Measurements from ENCODE around the gene ZNHIT3.
"Not testable (repeated sequence)": the region's sequence is repeated elsewhere in the genome, so short reads cannot be mapped to it uniquely, and the experiment has no call there.

ZNHIT3 gene

DNA sequence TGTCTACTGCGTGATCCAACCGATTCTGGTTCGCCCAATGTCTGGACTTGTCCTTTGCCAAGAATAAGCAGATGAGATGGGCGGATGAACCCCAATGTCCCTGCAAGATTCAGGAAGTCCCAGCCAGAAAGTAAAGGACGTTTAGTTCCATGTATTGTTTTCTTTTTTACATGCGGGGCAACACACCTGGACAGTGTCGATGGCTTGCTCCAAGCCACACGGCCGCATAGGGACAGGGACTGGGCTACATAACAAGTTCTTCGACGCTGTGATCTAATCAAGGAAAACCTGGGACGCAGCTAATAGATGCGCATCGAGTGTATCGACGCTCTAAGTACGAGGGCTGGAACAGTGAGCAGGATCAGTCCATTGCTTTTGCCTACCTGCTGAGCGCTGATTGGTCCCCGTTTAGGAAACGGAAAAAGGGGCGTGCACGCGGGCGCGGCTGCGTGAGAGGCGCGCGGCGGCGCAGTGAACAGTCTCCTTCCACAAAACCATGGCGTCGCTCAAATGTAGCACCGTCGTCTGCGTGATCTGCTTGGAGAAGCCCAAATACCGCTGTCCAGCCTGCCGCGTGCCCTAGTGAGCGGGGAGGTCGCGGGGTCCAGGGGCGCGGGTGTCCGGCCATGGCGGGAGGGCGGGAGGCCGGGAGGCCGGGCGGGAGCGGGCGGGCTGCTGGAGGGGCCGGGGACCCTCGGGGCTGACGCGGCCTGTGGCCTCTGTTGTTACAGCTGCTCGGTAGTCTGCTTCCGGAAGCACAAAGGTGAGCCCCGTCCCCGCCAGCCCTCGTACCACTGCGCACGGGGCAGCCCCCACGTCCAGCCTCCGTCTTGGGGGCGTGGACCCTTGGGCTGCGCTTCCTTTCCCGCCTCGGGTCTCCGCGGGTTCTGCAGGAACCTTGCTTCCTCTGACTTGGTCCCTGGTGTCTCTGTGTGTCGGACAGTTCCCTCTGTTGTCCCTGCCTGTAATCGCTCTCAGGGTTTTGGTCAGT lies at the start of gene ZNHIT3:
ZNHIT3 (plus strand) TSS at position 478 of the 991 bp plus-strand sequence; CDS start at position 497, 19 bp downstream.
- peak; percentile 82 for DNase-seq

- not testable (repeated sequence) for DNase-seq
These were observed 44.7 kb upstream of the ZNHIT3 start for GRCh38 chr17:36441792-36442191.

DNA sequence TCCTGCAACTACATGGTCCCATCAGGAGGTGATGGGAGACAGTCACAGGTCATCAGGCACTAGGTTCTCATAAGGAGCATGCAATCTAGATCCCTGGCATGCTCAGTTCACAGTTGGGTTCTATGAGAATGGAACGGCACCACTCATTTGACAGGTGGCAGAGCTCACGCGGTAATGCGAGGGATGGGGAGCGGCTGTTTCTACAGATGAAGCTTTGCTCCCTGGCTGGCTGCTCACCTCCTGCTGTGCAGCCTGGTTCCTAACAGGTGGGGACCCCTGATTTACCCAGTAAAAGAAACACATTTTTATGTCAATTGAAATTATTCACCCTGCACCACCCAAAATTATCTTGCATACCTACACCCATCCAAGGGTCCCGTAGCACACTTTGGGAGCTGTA lies 42.7 kb upstream of the ZNHIT3 start:
- no peak for DNase-seq

- DNase-seq, result not testable (repeated sequence)
These were observed 36.5 kb upstream of the ZNHIT3 start for GRCh38 chr17:36449997-36450396.

GRCh38 chr17:36452888-36453287 lies 33.6 kb upstream of the ZNHIT3 start:
- not testable (repeated sequence) for DNase-seq

GRCh38 chr17:36457701-36458100 lies 28.8 kb upstream of the ZNHIT3 start:
- DNase-seq, result not testable (repeated sequence)

GRCh38 chr17:36459045-36459444 lies 27.4 kb upstream of the ZNHIT3 start:
- no peak for DNase-seq

DNA sequence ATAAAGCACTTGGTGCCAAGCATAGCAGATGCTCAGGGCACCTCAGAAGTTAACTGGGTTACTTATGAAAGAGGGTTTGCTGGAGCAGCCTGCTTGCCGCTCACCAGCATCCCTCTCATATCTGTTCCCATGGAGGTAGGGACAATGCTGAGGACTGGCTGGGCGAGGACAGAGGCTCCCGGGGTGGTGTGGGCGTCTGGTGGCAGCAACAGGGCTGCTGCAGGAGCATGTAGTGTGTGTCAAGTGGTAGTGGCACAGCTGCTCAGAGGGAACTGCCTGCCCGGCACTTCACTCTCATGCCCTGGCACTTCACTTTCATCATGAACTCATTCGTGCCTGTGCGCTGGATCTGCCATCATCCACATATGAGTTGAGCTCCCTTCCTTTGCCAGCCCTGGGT lies 26.9 kb upstream of the ZNHIT3 start:
- no peak for DNase-seq

DNA sequence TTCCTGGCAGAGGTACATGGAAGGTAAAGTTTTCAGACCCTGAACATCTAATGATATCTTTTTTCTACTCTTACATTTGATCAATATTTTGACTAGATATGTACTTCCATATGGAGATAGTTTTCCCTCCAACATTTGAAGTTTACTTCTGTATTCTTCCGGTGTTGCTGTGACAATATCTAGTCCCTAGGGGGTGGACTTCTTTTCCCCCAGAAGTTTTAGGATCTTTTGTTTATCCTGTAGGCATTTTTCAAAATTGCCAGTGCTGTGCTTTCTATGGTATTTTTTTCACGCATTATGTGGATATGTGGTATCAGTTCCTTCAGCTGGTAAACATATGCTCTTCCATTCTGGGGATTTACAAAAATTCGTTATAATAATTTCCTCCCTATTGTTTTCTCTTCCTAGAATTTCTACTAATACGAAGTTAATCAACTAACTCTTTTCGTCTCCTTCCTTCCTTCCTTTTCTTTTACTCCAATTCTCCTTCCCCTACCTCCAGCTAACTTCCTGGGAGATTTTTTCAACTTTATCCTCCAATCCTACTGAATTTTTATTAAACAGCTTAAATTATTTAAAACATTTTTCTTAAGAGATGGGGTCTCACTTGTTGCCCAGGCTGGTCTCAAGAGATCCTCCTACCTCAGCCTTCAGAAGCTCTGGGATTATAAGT lies 26.1 kb upstream of the ZNHIT3 start:
- no peak for DNase-seq

DNA sequence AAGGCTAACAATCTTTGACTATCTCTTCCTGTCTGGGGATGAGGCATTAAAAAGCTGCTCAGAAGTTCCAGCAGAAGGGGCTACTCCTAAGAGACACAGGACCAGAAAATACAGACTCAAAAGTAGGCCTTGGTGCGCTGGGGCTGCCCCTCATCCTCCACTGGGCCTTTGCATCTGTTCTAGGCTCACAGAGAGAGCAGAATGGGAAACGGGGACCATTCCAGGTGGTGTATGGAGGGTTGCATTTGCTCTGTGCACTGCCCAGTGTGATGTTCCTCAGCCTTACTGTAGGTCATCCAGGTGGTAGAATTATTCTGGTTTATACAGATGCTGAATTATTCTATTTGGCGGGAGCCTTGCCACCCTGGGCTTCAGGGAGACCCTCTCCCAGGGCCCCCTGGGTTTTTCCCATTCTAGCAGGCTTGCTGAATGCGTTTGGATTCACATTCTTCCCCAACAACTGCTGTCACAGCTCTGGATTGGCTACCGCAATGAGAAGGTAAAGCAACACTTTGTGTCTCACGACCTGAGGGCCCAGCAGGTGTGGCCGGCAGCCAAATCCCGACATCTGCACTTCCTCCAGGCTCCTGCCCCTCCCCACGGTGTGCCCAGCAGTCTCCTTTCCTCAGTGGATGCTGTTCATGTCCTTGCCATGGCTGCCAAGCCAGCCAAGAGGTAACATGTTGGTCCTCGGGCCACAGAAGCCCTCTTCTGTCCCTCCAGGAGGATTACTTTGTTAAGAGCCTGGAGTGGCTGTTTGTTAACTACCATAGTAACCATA lies 25.0 kb upstream of the ZNHIT3 start:
- no peak for DNase-seq

- no peak for DNase-seq
These were observed 22.3 kb upstream of the ZNHIT3 start for GRCh38 chr17:36463916-36464764.

DNA sequence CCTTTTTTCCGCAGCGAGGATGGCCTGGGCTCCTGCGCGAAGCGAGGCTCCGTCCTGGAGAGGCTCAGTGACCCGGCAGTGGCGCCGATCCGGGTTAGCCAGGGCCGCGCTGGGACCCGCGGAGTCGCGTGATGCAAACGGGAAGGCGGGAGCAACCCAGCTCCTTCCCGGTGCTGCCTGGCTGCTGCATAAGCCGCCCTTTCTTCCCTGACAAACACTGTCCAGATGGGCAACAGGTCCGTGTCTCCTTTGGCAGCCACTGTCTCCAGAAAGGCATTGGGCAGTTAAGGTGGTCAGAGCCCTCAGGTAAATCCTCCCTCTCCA lies 21.8 kb upstream of the ZNHIT3 start:
- no peak for DNase-seq

DNA sequence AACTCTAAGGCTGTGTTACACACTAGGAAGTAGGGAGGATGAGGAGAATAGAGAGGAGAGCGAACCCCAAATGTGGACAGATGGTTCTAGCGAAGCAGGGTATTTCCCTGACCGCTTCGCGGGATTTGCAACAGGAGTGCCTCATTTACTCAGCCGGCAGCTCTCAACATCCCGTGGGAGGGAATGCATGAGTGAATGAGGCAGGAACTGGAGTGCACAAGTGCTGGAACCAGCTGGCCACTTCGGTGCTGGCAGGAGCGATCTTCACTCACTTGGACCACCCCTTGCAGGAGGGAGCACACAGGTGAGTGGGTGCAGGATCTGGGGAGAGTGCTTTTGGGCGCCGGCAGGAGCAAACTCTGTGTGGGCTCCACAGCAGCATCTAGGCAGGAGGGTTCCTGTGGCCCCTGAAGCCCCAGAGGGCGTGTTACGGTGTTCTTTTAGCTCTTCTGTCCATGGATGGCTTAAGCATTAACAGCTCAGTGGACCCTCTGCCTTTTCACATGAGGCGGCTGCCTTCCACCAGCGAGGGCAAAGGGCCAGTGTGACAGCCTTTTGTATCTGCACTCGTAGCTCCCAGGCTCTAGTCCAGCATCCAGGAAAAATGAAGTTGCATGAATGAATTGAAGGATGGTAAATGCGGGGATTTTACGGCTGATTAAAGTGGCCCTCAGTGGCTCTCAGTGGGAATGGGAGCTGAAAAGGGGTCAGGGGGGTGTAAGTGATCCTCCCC lies 17.4 kb upstream of the ZNHIT3 start:
- no peak for DNase-seq

GRCh38 chr17:36469733-36470132 lies 16.7 kb upstream of the ZNHIT3 start:
- no peak for DNase-seq

DNA sequence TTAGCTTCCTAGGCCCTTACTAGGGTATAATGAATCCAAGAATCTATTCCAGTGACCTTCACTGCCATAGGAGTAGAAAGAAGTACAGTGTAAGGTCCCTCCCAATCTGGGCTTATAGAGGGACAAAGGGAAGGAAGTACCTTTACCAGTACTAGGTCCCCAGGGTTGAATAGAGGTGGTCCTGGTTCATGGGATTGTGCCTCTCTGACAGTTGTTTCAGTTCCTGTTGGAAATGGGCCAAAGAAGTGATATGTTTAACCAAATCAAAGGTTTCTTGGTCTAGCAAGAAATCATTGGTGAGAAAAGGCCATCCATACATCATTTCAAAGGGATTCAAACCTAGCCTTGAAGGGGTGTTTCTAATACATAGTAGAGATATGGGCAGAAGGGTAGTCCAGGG lies 16.0 kb upstream of the ZNHIT3 start:
- no peak for DNase-seq

GRCh38 chr17:36474571-36474970 lies 11.9 kb upstream of the ZNHIT3 start:
- no peak for DNase-seq

DNA sequence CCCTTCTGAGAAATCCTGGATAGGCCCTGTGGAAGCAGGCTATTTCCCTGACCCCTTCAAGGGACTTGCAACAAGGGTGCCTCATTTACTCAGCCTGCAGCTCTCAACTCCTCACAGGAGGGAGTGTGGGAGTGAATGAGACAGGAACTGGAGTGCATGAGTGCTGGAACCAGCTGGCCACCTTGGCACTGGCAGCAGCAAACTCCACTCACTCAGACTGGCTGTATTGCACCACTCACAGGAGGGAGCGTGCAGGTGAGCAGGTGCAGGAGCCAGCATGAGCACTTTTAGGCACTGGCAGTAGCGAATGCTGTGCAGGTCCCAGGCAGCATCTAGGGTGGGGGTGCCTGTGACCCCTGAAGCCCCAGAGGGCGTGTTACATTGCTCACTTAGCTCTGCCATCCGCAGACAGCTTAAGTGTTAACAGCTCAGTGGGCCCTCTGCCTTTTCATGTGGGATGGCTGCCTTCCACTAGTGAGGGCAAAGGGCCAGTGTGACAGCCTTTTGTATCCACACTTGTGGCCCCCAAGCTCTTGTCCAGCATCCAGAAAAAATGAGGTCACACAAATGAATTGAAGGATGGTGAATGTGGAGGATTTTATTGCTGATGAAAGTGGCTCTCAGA lies 11.0 kb upstream of the ZNHIT3 start:
- DNase-seq, result no peak

DNA sequence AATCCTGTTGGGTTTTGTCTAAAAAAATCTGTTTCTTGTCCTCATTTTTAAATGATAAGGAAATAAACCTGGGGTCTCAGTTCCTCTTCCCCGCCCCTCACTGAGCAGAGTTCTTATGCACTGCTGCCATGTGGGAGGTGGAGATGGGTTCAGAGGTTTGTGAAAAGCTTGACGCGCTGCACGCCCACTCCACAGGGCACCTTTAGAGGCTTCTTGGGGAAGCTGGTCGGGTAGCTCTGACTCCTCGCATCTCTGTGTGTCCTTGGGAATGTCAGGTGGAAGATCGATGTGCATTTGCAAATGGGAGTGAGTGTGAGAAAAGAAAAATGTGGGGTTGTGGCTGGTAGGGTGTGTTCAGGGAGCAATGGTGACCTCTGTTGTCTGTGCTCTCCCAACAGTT lies 4.7 kb upstream of the ZNHIT3 start:
- no peak for DNase-seq

DNA sequence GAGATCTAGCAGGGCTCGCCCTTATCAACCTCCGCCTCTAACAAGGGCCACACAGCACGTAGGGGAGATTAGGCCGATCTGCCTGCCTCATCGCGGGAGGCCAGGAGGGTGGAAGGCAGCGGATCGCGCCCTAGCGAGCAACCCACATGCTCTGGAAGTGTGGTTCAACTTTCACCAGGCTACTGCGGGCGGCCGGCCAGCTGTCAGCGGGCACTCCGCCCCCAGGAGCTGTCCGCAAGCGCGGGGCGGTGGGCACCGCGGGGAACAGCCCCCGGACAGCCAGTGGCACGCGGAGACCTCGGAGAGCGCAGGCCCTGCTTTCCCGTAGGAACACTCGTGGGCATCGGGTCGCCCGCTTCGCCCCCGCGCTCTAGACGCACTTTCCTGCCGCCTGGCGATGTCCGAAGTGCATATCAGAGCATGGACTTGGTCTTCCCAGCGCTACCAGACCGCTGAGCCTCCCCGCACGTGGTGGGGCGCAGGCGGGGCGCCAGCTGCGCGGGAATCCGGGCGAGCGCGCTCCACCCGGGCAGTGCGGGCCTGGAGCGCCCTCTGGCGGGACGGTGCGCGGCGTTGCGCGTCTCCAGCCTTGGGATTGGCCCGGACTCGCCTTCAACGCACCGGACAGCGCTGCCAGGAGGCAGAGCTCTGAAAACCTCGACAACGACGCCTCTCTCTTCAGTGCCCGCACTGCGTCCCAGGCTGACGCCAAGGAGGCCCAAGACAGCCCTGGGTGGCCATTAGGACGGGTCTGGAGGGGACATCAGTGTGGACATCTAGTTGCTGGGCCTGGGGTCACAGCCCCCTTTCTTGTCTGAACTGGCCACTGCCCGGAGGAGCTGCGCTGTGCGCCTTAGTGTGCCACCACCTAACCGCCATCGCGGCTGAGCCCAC lies 3.6 kb upstream of the ZNHIT3 start:
- DNase-seq, result no peak

DNA sequence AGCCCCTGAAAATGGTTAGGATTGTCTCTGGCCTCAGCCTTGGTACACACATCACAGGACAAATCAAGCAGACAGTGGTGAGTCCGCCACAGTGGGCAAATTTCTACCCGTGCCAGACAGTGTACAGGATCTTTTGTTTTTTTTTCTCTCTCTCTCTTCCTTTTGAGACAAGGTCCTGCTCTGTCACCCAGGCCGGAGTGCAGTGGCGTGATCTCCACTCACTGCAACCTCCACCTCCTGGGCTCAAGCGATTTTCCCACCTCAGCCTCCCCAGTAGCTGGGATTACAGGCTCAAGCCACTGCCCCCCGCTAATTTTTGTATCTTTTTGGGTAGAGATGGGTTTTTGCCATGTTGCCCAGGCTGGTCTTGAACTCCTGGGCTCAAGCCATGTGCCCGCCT lies 2.5 kb upstream of the ZNHIT3 start:
- not testable (repeated sequence) for DNase-seq
